OCI-LY1 (cell line): Measurements from ENCODE around the gene CCAR1.

Source experiments
- EZH2 ChIP-seq: fragments of 200-600 bp; sonication (generic), shearing (Covaris generic); IDR thresholded peaks from 2 replicates; pipeline ENCODE4 v1.8.0; 2017; ENCODE audit warnings: borderline replicate concordance, mixed run types, mild to moderate bottlenecking, antibody characterized with exemption, low read length, moderate library complexity, mixed read lengths
- TF ChIP-seq, protein P1 (sequence below): fragments of 200-600 bp; sonication (generic), shearing (Covaris generic); IDR thresholded peaks from 2 replicates; pipeline ENCODE4 v1.5.1; 2017; ENCODE audit warnings: mild to moderate bottlenecking, antibody characterized with exemption, low read length, moderate library complexity, mixed read lengths

DNA sequence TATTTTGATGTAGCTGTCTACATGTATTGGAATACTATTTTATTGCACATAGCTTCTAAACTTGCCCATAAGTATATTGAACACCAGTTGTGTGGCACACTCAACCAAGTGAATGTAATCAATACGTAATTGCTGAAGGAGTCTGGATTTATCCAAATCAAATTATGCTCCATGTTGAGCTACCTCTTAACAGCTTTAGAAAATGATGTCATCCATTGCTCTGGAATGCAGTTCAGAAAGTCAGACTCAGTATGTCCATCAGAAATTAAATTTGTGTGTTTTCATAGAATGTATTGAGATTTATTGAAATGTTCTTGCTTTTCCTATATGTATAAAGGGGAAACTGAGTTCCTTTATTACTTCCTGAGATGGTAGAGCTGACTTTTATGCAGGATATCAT, 25.0 kb upstream of the CCAR1 start:
- TF ChIP-seq, protein P1, sequence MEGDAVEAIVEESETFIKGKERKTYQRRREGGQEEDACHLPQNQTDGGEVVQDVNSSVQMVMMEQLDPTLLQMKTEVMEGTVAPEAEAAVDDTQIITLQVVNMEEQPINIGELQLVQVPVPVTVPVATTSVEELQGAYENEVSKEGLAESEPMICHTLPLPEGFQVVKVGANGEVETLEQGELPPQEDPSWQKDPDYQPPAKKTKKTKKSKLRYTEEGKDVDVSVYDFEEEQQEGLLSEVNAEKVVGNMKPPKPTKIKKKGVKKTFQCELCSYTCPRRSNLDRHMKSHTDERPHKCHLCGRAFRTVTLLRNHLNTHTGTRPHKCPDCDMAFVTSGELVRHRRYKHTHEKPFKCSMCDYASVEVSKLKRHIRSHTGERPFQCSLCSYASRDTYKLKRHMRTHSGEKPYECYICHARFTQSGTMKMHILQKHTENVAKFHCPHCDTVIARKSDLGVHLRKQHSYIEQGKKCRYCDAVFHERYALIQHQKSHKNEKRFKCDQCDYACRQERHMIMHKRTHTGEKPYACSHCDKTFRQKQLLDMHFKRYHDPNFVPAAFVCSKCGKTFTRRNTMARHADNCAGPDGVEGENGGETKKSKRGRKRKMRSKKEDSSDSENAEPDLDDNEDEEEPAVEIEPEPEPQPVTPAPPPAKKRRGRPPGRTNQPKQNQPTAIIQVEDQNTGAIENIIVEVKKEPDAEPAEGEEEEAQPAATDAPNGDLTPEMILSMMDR, result no peak
- no peak for TF ChIP-seq EZH2
